Tibial nerve (tissue), 4 donors: Measurements from ENCODE around the gene ELAVL1. TPM values are rescaled to one million over a fixed set of nuclear protein-coding genes. Genes with fewer than 3 reads are reported as not detected.
A peak's percentile ranks its signal among the peaks of the same experiment; 100 is the strongest.

Experiments
- DNase-seq, 2 donors: peaks; one replicate each; pipeline ENCODE4 v3.0.0-alpha.2; 2019; ENCODE audit warnings: low spot score in 2 of 2
- H3K27ac ChIP-seq, 4 donors: fragments of 200-600 bp; sonication (generic) in 3 of 4; one replicate each; pipeline ENCODE4 v1.5.1; 2017 to 2019; ENCODE audit warnings: mild to moderate bottlenecking in 1 of 4
- H3K27me3 ChIP-seq, 2 donors: fragments of 200-600 bp; sonication (generic) in 1 of 2; one replicate each; pipeline versions ENCODE4 v1.5.1 to v1.6.0; 2017 to 2019
- H3K36me3 ChIP-seq, 3 donors: fragments of 200-600 bp; sonication (generic); one replicate each; pipeline ENCODE4 v1.5.1; 2018 to 2019
- H3K4me1 ChIP-seq, 4 donors: fragments of 200-600 bp; sonication (generic) in 3 of 4; one replicate each; pipeline ENCODE4 v1.5.1; 2017 to 2019
- H3K4me3 ChIP-seq, 4 donors: fragments of 200-600 bp; sonication (generic) in 3 of 4; one replicate each; pipeline ENCODE4 v1.5.1; 2017 to 2019; ENCODE audit warnings: mild to moderate bottlenecking in 1 of 4, moderate library complexity in 1 of 4
- H3K9me3 ChIP-seq, 4 donors: fragments of 200-600 bp; sonication (generic) in 3 of 4; one replicate each; pipeline ENCODE4 v1.5.1; 2017 to 2019
- EP300 ChIP-seq, 2 donors: sonication (generic); formaldehyde crosslinking; IDR thresholded peaks; one replicate each; pipeline ENCODE4 v1.6.1; 2017; ENCODE audit warnings: antibody characterized with exemption in 2 of 2, mild to moderate bottlenecking in 1 of 2
- POLR2A ChIP-seq, 2 donors: fragments of 450-650 bp; IDR thresholded peaks; one replicate each; pipeline ENCODE4 v1.6.1; 2017; ENCODE audit warnings: antibody characterized with exemption in 2 of 2, mild to moderate bottlenecking in 2 of 2, moderate library complexity in 2 of 2
- WGBS, 2 donors: methylation state at CpG; one replicate each; pipeline ENCODE4 v1.1.5; 2018; 5-methylcytosine and 5-hydroxymethylcytosine counted together
- total RNA-seq, 4 donors: library from RNA; depleted of rRNA; stranded (reverse); fragments of >200 nt; gene quantifications; one replicate each; pipeline ENCODE4 v1.1.0, GENCODE V29; 2016
- TF ChIP-seq, protein P1 (sequence below), 5 experiments: fragments of 200-600 bp in 3 of 5; fragments of 450-650 bp in 2 of 5; sonication (generic) in 3 of 5; IDR thresholded peaks; one replicate each; pipeline ENCODE4 v1.5.1; 2016 to 2019; ENCODE audit warnings: antibody characterized with exemption in 5 of 5, mild to moderate bottlenecking in 3 of 5, moderate library complexity in 2 of 5

Gene ELAVL1
- total RNA-seq, 4 donors from 2014 or later, result 25.8 to 36.4 (median 27.7) TPM

DNA sequence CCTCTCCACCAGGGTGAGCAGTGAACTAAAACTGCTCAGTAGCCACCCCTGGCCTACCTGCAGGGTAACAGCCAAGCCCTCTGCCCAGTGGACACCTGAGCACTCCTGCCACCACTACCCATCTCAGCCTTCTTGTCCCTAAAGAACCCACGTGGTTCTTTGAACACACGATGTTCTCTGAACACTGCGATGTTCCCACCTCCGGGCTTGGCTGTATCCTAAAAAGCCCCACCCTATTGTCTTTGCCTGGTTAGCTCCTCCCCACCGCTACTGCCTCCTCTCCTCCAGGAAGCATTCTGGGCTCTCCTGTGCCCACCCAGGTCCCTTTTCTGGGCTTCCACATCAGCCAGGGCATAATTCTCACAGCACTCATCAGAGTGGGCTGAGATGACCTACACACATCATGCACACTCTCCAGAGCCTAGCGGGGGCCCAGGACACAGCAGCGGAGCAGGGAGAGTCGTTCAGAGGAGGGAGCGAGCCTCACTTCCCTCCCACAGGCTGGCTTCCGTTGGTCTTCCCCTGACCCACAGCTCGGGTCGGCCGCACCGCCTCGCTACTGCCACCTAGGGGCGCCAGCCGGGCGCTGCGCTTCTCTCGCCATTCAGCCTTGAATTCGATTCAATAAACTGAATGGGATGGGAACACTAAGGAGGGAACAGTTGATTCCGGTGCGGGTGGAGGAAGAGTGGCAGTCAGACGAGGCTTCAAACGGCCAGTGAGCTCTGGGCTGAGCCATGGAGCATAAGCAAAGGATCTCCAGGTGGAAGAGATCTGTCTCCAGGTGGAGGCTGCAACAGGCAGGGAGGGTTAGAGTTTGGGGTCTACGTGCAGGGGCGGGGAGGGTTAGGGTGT lies 3.2 kb downstream of the ELAVL1 start:
- Histone ChIP-seq H3K9me3 (no peaks in the 10 kb centered on the region), H3K36me3 (peaks cover 0 to 11% (median 0%) of the 10 kb centered on the region in 3 donors), H3K27ac (peak overlapping the region; percentile 14 to 85 (median 75)), H3K4me3 (peak overlapping the region; percentile 17 to 42 (median 25)), H3K4me1 (peaks cover 0 to 88% (median 42%) of the 10 kb centered on the region in 4 donors), H3K27me3 (no peaks in the 10 kb centered on the region)
- TF ChIP-seq, protein P1, sequence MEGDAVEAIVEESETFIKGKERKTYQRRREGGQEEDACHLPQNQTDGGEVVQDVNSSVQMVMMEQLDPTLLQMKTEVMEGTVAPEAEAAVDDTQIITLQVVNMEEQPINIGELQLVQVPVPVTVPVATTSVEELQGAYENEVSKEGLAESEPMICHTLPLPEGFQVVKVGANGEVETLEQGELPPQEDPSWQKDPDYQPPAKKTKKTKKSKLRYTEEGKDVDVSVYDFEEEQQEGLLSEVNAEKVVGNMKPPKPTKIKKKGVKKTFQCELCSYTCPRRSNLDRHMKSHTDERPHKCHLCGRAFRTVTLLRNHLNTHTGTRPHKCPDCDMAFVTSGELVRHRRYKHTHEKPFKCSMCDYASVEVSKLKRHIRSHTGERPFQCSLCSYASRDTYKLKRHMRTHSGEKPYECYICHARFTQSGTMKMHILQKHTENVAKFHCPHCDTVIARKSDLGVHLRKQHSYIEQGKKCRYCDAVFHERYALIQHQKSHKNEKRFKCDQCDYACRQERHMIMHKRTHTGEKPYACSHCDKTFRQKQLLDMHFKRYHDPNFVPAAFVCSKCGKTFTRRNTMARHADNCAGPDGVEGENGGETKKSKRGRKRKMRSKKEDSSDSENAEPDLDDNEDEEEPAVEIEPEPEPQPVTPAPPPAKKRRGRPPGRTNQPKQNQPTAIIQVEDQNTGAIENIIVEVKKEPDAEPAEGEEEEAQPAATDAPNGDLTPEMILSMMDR (IDR thresholded peaks at IDR 0.05), result peak; percentile 89 to 99 (median 96)
- no peak for TF ChIP-seq POLR2A (IDR thresholded peaks at IDR 0.05)
- peak in 1 of 2 donors; percentile 34 for TF ChIP-seq EP300 (IDR thresholded peaks at IDR 0.05)
- 10 to 11% methylated on average over 19 to 27 of the region's 27 CpGs for WGBS, 2 donors
- DNase-seq, result peak; percentile 63 to 74

DNA sequence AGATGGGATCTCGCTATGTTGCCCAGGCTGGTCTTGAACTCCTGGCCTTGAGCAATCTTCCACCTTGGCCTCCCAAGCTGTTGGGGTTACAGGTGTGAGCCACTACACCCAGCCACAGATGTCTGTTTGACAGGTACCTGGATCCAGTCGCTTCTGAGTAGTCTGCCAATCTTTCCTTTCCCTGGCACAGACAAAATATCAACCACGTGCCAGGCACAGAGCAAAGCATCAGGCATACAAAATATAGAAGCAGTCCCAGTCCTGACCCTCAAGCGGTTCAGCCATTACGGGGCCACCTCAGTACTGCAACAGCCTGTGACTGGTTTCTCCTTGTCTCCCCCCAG lies 3.8 kb downstream of the ELAVL1 start:
- WGBS, 2 donors, result 69 to 85% methylated on average over 5 of the region's 5 CpGs
- H3K27ac ChIP-seq, result peak overlapping the region; percentile 14 to 85 (median 75)
- H3K4me1 ChIP-seq, result peaks cover 0 to 89% (median 42%) of the 10 kb centered on the region in 4 donors

DNA sequence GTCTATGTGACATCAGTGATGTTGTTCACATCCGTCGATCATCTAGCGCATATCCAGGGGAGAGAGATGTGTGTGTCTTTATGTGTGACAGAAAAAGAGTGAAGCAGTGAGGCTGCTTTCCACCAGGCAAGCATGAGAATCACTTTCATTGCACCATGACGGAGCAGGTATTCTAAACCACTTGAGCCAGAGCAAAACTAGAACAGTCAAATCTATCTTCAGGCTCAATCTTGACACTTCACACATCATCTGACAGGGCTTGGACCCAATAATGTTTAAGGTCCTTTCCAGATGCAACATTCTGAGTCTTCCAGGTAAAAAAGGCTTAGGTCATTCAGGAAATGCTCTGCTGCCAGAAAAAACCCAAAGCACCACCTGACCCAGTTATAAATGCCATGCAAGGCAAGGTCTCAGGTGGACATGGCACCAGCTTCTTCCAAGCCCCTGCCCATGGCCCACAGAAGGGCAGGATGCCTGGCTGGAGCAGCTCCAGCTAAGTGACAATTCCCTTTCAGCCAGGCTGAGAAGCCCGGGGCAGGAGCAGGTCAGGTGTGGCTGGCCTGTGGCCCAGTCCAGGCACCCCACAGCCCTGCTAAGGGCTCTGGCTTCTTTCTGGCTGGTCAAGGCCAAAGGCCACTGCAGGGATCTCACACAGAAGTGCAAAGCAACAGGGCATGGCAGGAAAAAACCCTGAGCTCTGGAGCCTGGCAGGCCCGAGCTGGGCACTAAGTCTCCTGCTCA lies 5.0 kb downstream of the ELAVL1 start:
- TF ChIP-seq POLR2A (IDR thresholded peaks at IDR 0.05) (no peak), EP300 (IDR thresholded peaks at IDR 0.05) (no peak)
- TF ChIP-seq, protein P1 (IDR thresholded peaks at IDR 0.05), result no peak
- Histone ChIP-seq H3K4me1 (peaks cover 0 to 81% (median 37%) of the 10 kb centered on the region in 4 donors), H3K27ac (peak overlapping the region in 1 of 4 donors; percentile 85), H3K36me3 (peaks cover 0 to 11% (median 0%) of the 10 kb centered on the region in 3 donors), H3K4me3 (no peak overlapping the region), H3K9me3 (no peaks in the 10 kb centered on the region), H3K27me3 (no peaks in the 10 kb centered on the region)
- WGBS, 2 donors, result 76 to 82% methylated on average over 6 of the region's 6 CpGs
- DNase-seq, result no peak

More for the DNA sequence above, 3.8 kb downstream of the ELAVL1 start:
- peak overlapping the region in 1 of 4 donors; percentile 42 for H3K4me3 ChIP-seq
- DNase-seq, result no peak
- no peaks in the 10 kb centered on the region for H3K9me3 ChIP-seq
- H3K27me3 ChIP-seq, result no peaks in the 10 kb centered on the region
- peaks cover 0 to 11% (median 0%) of the 10 kb centered on the region in 3 donors for H3K36me3 ChIP-seq
- TF ChIP-seq POLR2A (IDR thresholded peaks at IDR 0.05) (no peak), EP300 (IDR thresholded peaks at IDR 0.05) (no peak)
- TF ChIP-seq, protein P1 (IDR thresholded peaks at IDR 0.05), result no peak

DNA sequence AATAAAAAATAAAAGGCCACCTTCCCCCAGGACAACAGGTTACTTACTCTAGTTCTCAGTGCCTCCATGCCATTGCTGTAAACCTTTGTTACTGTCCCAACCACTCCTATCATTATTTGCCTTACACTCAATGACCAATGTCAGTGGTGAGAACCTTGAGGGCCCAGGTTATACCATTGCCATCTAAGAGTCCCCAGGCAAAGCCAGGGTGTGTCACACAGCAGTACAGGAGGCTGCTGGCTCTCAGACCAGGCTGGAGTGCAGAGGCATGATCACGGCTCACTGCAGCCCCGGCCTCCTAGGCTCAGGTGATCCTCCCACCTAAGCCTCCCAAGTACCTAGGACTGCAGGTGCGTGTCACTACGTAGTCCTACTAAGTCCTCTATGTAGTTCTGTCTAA lies 6.1 kb downstream of the ELAVL1 start:
- peaks cover 0 to 82% (median 35%) of the 10 kb centered on the region in 4 donors for H3K4me1 ChIP-seq
- H3K27me3 ChIP-seq, result no peaks in the 10 kb centered on the region
- WGBS, 2 donors, result 91 to 100% methylated on average over 4 of the region's 4 CpGs
- no peaks in the 10 kb centered on the region for H3K9me3 ChIP-seq
- peaks cover 0 to 11% (median 0%) of the 10 kb centered on the region in 3 donors for H3K36me3 ChIP-seq
- no peak for DNase-seq
- TF ChIP-seq POLR2A (IDR thresholded peaks at IDR 0.05) (no peak), EP300 (IDR thresholded peaks at IDR 0.05) (no peak)
- no peak overlapping the region for H3K27ac ChIP-seq
- H3K4me3 ChIP-seq, result no peak overlapping the region

DNA sequence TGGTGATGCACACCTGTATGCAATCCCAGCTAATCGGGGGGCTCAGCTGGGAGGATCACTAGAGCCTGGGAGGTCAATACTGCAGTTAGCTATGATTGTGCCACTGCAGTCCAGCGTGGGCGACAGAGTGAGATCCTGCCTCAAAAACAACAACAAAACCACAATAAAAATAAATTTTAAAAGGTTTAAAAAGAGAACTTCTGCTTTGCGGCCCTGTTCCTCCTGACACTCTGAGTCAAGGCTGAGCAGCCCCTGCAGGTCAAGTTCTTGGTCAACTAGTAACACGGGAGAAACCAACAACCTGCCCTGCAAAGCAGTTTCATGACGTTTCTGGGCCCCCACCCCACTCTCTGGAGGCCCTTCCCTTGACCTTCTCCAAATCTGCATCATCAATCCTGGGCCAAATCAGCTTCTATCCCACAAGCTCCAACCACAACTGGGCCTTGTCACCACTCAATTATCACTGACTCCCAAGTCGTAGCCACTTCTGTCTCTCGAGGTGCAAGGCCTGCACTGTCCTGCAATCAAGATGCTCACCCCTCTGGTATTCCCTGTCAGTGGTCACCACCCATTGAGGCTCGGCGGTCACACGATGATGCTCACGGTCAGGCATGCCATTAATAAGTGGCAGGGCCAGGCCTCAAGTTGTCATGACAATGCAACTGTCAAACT lies 7.5 kb downstream of the ELAVL1 start:
- H3K27me3 ChIP-seq, result no peaks in the 10 kb centered on the region
- no peak for TF ChIP-seq EP300 (IDR thresholded peaks at IDR 0.05)
- TF ChIP-seq POLR2A (IDR thresholded peaks at IDR 0.05), result no peak
- TF ChIP-seq, protein P1 (IDR thresholded peaks at IDR 0.05), result no peak
- DNase-seq, result no peak
- H3K4me3 ChIP-seq, result no peak overlapping the region
- H3K4me1 ChIP-seq, result peaks cover 0 to 82% (median 21%) of the 10 kb centered on the region in 4 donors
- peaks cover 0 to 11% (median 0%) of the 10 kb centered on the region in 3 donors for H3K36me3 ChIP-seq
- H3K9me3 ChIP-seq, result no peaks in the 10 kb centered on the region
- H3K27ac ChIP-seq, result no peak overlapping the region
- 53 to 57% methylated on average over 12 of the region's 12 CpGs for WGBS, 2 donors
